Right kidney (tissue), 1 donor: ENCODE data around the gene DGCR8.

Experiments
- DNase-seq: peaks from one replicate; pipeline ENCODE4 v3.0.0-alpha.2; 2016

The DGCR8 gene

DNA sequence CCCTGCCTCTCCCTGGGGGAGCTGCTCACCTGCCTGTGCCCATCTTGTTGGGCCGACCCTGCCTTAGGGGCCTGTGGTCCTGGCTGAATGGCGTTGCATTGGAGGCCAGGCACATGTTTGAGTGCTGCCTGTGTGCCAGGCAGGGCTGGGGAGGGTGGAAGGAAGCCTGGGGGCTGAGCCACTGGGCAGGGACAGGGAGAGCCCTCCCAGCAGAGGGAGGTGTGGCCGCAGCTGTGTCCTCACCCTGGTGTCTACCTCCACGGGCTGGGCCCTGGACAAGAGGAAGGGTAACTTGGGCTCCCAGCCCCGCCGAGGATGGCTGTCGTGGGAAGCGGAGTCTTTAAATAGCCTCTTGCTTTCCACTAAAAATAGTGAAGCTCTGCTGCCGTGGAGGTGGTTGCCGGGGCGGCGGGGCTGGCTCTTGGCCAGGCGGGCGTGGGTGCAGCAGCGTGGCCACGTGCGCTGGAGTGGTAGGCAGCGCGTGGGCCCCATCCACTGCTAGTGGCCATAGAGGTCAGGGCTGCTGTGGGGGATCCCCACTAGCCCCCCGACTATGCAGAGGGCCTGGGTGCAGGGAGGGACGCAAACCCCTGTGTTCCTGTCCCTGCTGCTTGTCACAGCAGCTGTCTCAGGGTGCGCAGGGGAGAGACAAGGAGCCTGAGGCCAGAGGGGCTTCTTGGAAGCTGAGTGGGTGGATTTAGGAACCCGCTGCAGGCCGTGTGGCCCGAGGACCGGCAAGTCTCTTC, 57.8 kb downstream of the DGCR8 start:
- DNase-seq = no peak

- no peak for DNase-seq
These were observed 58.3 kb downstream of the DGCR8 start for GRCh38 chr22:20138417-20138738.

GRCh38 chr22:20138868-20139267, 58.8 kb downstream of the DGCR8 start:
- DNase-seq = no peak

DNA sequence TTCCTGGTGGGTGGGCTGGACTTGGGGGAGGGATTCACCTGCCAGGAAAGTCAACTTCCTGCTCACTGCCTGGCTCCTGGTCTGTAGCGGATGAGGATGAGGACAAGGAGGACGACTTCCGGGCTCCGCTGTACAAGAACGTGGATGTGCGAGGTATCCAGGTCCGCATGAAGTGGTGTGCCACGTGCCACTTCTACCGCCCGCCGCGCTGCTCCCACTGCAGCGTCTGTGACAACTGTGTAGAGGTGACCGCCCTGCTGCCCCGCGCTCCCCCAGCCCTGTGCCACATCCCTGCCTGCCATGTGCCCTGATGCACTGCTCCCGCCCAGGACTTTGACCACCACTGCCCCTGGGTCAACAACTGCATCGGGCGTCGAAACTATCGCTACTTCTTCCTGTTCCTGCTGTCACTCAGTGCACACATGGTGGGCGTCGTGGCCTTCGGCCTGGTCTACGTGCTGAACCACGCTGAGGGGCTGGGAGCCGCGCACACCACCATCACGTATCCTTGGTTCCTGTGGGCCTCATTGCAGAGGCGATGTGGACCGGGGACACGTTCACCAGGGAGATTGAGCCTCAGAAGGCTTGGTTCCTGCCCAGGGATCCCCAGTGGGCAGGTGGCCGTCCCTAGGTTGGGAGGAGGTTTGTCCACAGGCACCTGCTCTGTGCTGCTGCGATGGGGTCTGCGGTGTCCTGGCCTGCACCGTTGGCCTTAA, 59.5 kb downstream of the DGCR8 start:
- DNase-seq = no peak

- no peak for DNase-seq
These were observed 60.0 kb downstream of the DGCR8 start for GRCh38 chr22:20140107-20140445.

GRCh38 chr22:20140521-20140964, 60.5 kb downstream of the DGCR8 start:
- DNase-seq = no peak

- DNase-seq = no peak
These were observed 61.4 kb downstream of the DGCR8 start for GRCh38 chr22:20141186-20142077.

DNA sequence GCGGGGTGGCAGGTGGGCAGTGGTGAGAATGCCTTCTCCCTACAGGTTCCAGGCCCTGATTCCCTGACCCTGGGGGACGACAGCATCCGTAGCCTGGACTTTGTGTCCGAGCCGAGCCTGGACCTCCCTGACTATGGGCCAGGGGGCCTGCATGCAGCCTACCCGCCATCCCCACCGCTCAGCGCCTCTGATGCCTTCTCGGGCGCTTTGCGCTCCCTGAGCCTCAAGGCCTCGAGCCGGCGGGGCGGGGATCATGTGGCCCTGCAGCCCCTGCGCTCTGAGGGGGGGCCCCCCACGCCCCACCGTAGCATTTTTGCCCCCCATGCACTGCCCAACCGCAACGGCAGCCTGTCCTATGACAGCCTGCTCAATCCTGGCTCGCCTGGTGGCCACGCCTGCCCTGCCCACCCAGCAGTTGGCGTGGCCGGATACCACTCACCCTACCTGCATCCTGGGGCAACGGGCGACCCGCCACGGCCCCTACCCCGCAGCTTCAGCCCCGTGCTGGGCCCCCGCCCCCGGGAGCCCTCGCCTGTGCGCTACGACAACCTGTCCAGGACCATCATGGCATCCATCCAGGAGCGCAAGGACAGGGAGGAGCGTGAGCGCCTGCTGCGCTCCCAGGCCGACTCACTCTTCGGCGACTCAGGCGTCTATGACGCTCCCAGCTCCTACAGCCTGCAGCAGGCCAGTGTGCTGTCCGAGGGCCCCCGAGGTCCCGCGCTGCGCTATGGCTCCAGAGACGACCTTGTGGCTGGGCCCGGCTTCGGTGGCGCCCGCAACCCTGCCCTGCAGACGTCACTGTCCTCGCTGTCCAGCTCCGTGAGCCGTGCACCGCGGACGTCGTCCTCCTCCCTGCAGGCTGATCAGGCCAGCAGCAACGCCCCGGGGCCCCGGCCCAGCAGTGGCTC, 62.9 kb downstream of the DGCR8 start:
- DNase-seq = no peak

DNA sequence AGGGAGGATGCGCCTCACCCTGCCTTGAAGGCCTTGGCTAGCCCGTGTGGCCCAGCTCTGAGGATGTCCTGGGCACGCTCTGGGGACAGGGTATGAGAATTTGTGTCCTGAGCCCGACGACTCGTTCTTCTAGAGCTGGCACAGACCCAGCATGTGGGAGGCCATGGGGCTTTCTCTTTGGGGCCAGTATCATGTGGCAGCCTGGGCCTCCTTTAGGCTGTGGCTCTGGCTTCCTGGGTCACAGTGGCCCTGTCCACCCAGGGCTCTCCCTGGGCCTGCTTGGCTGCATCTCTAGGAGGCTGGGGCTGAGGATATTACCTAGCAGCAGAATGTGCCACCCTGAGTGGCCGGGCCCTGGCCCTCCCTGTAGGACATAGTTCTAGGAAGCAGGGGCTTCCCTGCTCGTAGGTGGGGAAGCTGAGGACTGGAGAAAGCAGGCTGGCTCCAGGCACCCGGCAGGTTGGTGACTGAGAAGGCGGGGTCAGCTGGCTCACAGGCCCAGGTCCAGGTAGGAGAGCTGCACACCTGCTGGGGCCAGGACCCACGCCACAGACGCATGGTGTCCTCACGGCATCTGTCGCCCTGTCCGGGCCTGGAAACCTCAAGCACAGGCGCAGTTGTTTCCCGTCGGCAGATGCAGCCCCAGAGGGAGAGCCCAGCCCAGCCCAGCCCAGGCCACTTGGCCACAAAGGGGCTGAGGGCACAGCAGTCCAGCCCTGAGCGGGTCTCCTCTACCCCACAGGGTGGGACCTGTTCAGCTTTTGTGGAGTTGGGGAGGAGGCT, 64.0 kb downstream of the DGCR8 start:
- no peak for DNase-seq

- no peak for DNase-seq
These were observed 65.3 kb downstream of the DGCR8 start for GRCh38 chr22:20145206-20145831.

GRCh38 chr22:20145832-20146223, 65.8 kb downstream of the DGCR8 start:
- DNase-seq = no peak

- DNase-seq = no peak
These were observed 66.7 kb downstream of the DGCR8 start for GRCh38 chr22:20146777-20147176.

GRCh38 chr22:20147237-20147988, 67.4 kb downstream of the DGCR8 start:
- DNase-seq = no peak

DNA sequence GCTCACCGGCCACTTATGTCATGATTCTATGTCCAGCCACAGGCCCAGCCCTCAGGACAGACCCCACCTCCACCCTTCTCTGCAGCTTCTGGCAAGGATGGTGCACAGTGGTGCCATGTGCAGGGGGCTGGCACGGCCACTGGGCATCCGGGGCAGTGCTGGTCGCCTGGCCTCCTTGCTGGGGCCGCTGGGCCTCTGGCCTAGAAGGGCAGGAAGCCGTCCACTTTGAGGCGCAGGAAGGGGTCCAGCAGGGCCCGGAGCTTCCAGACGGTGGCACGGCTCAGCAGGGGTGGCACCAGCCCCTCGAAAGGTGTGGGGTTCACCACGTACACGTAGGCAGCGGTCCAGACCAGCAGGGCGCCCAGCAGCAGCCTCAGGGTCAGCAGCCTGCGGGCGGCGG, 68.4 kb downstream of the DGCR8 start:
- DNase-seq = no peak

GRCh38 chr22:20149257-20150250, 69.5 kb downstream of the DGCR8 start:
- no peak for DNase-seq

GRCh38 chr22:20150381-20151275, 70.6 kb downstream of the DGCR8 start, which contains the start of gene CCDC188:
TSS of gene CCDC188 (minus strand) at chr22:20151055. CDS start at chr22:20150986, 69 bp downstream.
- DNase-seq = no peak

DNA sequence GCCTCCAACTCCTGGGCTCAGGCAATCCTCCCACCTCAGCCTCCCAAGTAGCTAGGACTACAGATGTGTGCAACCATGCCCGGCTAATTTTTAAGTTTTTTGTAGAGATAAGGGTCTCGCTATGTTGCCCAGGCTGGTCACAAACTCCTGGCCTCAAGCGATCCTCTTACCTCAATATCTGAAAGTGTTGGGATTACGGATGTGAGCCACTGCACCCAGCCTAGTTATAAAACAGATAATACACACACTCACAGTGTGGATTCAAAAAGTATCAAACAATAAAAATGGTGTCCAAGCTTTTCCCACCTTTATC, 71.2 kb downstream of the DGCR8 start:
- no peak for DNase-seq

GRCh38 chr22:20152464-20152890, 72.4 kb downstream of the DGCR8 start:
- no peak for DNase-seq
